H1 (cell line): ENCODE results near the gene CCDC110. TPM values are rescaled to one million over a fixed set of nuclear protein-coding genes. Genes with fewer than 3 reads are reported as not detected.

ENCODE experiments used
- CTCF ChIA-PET: fragments of 300-600 bp; sonication (Branson Sonifier 250); formaldehyde crosslinking; loops from one replicate; lab custom pipeline; 2021; ENCODE audit not compliant: partially characterized antibody; lab: Charles Lee
- POLR2A ChIA-PET: fragments of 300-600 bp; sonication (Branson Sonifier 250); formaldehyde crosslinking; loops from one replicate; lab custom pipeline; 2021; ENCODE audit warnings: inconsistent platforms; ENCODE audit not compliant: partially characterized antibody; lab: Charles Lee
- DNase-seq, 2 experiments: peaks; one replicate each; pipeline versions ENCODE4 v3.0.0 to v3.0.0-alpha.2; 2010 to 2022; ENCODE audit warnings: low spot score in 2 of 2, low read depth in 1 of 2, mixed read lengths in 1 of 2
- FAIRE-seq: peaks from 2 replicates; lab custom pipeline; 2011; peaks lifted over from hg19 to GRCh38; lab: Jason Lieb, UNC
- H2AFZ ChIP-seq: 2 replicates; pipeline ENCODE4 v1.8.1; 2012; ENCODE audit warnings: low read length, inconsistent platforms
- H2AK5ac ChIP-seq: 2 replicates; pipeline ENCODE4 v1.6.1; 2013; ENCODE audit warnings: low read depth, low read length
- H2BK120ac ChIP-seq: replicated peaks from 2 replicates; pipeline ENCODE3; 2013; ENCODE audit warnings: low read depth, low read length, inconsistent platforms
- H2BK12ac ChIP-seq: 2 replicates; pipeline ENCODE4 v1.6.1; 2013; ENCODE audit warnings: low read depth, low read length
- H2BK15ac ChIP-seq: 2 replicates; pipeline ENCODE4 v1.6.1; 2013; ENCODE audit warnings: low read length
- H2BK20ac ChIP-seq: 2 replicates; pipeline ENCODE4 v1.6.1; 2013; ENCODE audit warnings: low read length
- H2BK5ac ChIP-seq: 2 replicates; pipeline ENCODE4 v1.6.1; 2013; ENCODE audit warnings: low read depth, low read length
- H3K14ac ChIP-seq: 2 replicates; pipeline ENCODE4 v1.6.1; 2013; ENCODE audit warnings: inconsistent platforms; ENCODE audit not compliant: insufficient read length
- H3K18ac ChIP-seq: 2 replicates; pipeline ENCODE4 v1.6.1; 2013; ENCODE audit warnings: low read length; ENCODE audit errors: extremely low read depth
- H3K23ac ChIP-seq: 2 replicates; pipeline ENCODE4 v1.6.1; 2013; ENCODE audit warnings: inconsistent platforms; ENCODE audit not compliant: insufficient read length
- H3K23me2 ChIP-seq: 2 replicates; pipeline ENCODE4 v1.6.1; 2013; ENCODE audit warnings: low read depth, low read length
- H3K27ac ChIP-seq: 2 replicates; pipeline ENCODE4 v1.6.1; 2011; ENCODE audit warnings: low read depth, low read length, inconsistent platforms
- H3K27me3 ChIP-seq, 4 experiments: replicated peaks in 1 of 4; 1 replicate in 1 of 4; 2 replicates in 3 of 4; pipeline versions ENCODE4 v1.6.1 to v1.8.1; 2011 to 2013; ENCODE audit warnings: low read length in 3 of 4, mild to moderate bottlenecking in 3 of 4, inconsistent platforms in 2 of 4, mixed read lengths in 2 of 4, moderate library complexity in 1 of 4; ENCODE audit not compliant: control insufficient read depth in 3 of 4, insufficient read depth in 3 of 4; ENCODE audit errors: extremely low read depth in 1 of 4
- H3K36me3 ChIP-seq, 4 experiments: 2 replicates each; pipeline versions ENCODE4 v1.6.1 to v1.8.1; 2011 to 2013; ENCODE audit warnings: mild to moderate bottlenecking in 4 of 4, low read length in 3 of 4, moderate library complexity in 2 of 4, control low read depth in 1 of 4, inconsistent platforms in 1 of 4; ENCODE audit not compliant: insufficient read depth in 4 of 4, control insufficient read depth in 2 of 4
- H3K4ac ChIP-seq: replicated peaks from 2 replicates; pipeline ENCODE3; 2013; ENCODE audit warnings: low read length, low read depth, mixed read lengths, inconsistent platforms; ENCODE audit not compliant: insufficient read length
- H3K4me1 ChIP-seq, 4 experiments: replicated peaks in 1 of 4; 1 replicate in 1 of 4; 2 replicates in 3 of 4; pipeline versions ENCODE4 v1.6.1 to v1.8.1; 2011 to 2013; ENCODE audit warnings: low read length in 3 of 4, inconsistent platforms in 2 of 4, mixed read lengths in 1 of 4; ENCODE audit not compliant: insufficient read depth in 4 of 4, control insufficient read depth in 3 of 4
- H3K4me2 ChIP-seq, 2 experiments: 2 replicates each; pipeline versions ENCODE4 v1.6.1 to v1.8.1; 2011 to 2013; ENCODE audit warnings: low read depth in 2 of 2, low read length in 2 of 2, control low read depth in 1 of 2, inconsistent platforms in 1 of 2, mild to moderate bottlenecking in 1 of 2; ENCODE audit not compliant: insufficient read depth in 1 of 2
- H3K4me3 ChIP-seq, 4 experiments: fragments of 200-600, 300-600 bp in 1 of 4; sonication (generic), shearing (Covaris generic), sonication (Bioruptor Twin) in 1 of 4; 2 replicates each; pipeline versions ENCODE4 v1.5.1 to v1.8.1; 2011 to 2016; ENCODE audit warnings: low read length in 4 of 4, low read depth in 3 of 4, control low read depth in 2 of 4, inconsistent platforms in 2 of 4, mild to moderate bottlenecking in 2 of 4, mixed read lengths in 1 of 4, moderate library complexity in 1 of 4; ENCODE audit not compliant: insufficient read depth in 2 of 4; ENCODE audit errors: extremely low read depth in 1 of 4
- H3K56ac ChIP-seq: replicated peaks from 2 replicates; pipeline ENCODE3; 2013; ENCODE audit warnings: low read depth, mild to moderate bottlenecking, mixed read lengths, low read length, inconsistent platforms; ENCODE audit not compliant: insufficient read length
- H3K79me1 ChIP-seq: 2 replicates; pipeline ENCODE4 v1.6.1; 2013; ENCODE audit warnings: low read depth, low read length, control low read depth
- H3K79me2 ChIP-seq, 2 experiments: 2 replicates each; pipeline versions ENCODE4 v1.6.1 to v1.8.1; 2012 to 2013; ENCODE audit warnings: low read length in 2 of 2, mild to moderate bottlenecking in 2 of 2, inconsistent platforms in 1 of 2; ENCODE audit not compliant: insufficient read depth in 2 of 2, control insufficient read depth in 1 of 2
- H3K9ac ChIP-seq, 4 experiments: replicated peaks in 1 of 4; 1 replicate in 1 of 4; 2 replicates in 3 of 4; pipeline versions ENCODE4 v1.6.1 to v1.8.1; 2011 to 2013; ENCODE audit warnings: low read depth in 3 of 4, low read length in 3 of 4, control low read depth in 2 of 4, mild to moderate bottlenecking in 2 of 4, moderate library complexity in 2 of 4, inconsistent platforms in 1 of 4; ENCODE audit errors: extremely low read depth in 1 of 4
- H3K9me3 ChIP-seq, 2 experiments: 2 replicates each; pipeline versions ENCODE4 v1.6.1 to v1.8.1; 2012 to 2013; ENCODE audit warnings: mild to moderate bottlenecking in 2 of 2, moderate library complexity in 2 of 2, control low read depth in 1 of 2, inconsistent platforms in 1 of 2, low read depth in 1 of 2, low read length in 1 of 2, mixed read lengths in 1 of 2; ENCODE audit not compliant: insufficient read depth in 2 of 2
- H4K20me1 ChIP-seq, 2 experiments: replicated peaks in 1 of 2; 2 replicates each; pipeline versions ENCODE3 to v1.8.1; 2011 to 2013; ENCODE audit warnings: inconsistent platforms in 2 of 2, low read length in 2 of 2, mild to moderate bottlenecking in 1 of 2; ENCODE audit not compliant: insufficient read depth in 2 of 2, control insufficient read depth in 1 of 2
- H4K5ac ChIP-seq: 2 replicates; pipeline ENCODE4 v1.6.1; 2013; ENCODE audit warnings: low read length, low read depth, mixed read lengths, inconsistent platforms; ENCODE audit not compliant: insufficient read length
- H4K8ac ChIP-seq: 2 replicates; pipeline ENCODE4 v1.8.0; 2013; ENCODE audit warnings: mild to moderate bottlenecking, moderate library complexity, low read length, inconsistent platforms; ENCODE audit not compliant: insufficient read depth; ENCODE audit errors: extremely low read depth
- H4K91ac ChIP-seq: replicated peaks from 2 replicates; pipeline ENCODE3; 2013; ENCODE audit warnings: low read length, mixed read lengths, inconsistent platforms; ENCODE audit not compliant: insufficient read length
- ASH2L ChIP-seq: fragments of 200-600, 300-600 bp; sonication (generic); IDR thresholded peaks from one replicate; pipeline ENCODE4 v1.7.1; 2017; ENCODE audit warnings: low read length
- CTCF ChIP-seq, 3 experiments: IDR thresholded peaks; 1 replicate in 2 of 3; 2 replicates in 1 of 3; pipeline versions ENCODE4 v1.5.1 to v1.6.1; 2011; ENCODE audit warnings: low read length in 3 of 3, mild to moderate bottlenecking in 3 of 3, inconsistent platforms in 2 of 3, low read depth in 1 of 3, moderate library complexity in 1 of 3; ENCODE audit not compliant: insufficient read depth in 1 of 3; ENCODE audit errors: control extremely low read depth in 1 of 3
- GTF2F1 ChIP-seq: IDR thresholded peaks from 2 replicates; pipeline ENCODE4 v1.6.1; 2012; ENCODE audit warnings: low read depth, low read length, improper control_type of control experiment, borderline replicate concordance
- HDAC2 ChIP-seq, 2 experiments: fragments of 300-600 bp in 1 of 2; sonication (generic) in 1 of 2; IDR thresholded peaks; 2 replicates each; pipeline ENCODE4 v1.6.1; 2011 to 2012; ENCODE audit warnings: low read depth in 2 of 2, low read length in 2 of 2, mild to moderate bottlenecking in 2 of 2, moderate library complexity in 2 of 2, borderline replicate concordance in 1 of 2, inconsistent platforms in 1 of 2
- MAX ChIP-seq: IDR thresholded peaks from 2 replicates; pipeline ENCODE4 v1.6.1; 2012; ENCODE audit warnings: inconsistent platforms
- POLR2A ChIP-seq, 2 experiments: IDR thresholded peaks; 1 replicate in 1 of 2; 2 replicates in 1 of 2; pipeline ENCODE4 v1.6.1; 2011; ENCODE audit warnings: low read depth in 2 of 2, low read length in 2 of 2, mild to moderate bottlenecking in 2 of 2; ENCODE audit errors: control extremely low read depth in 1 of 2
- POLR2AphosphoS5 ChIP-seq: IDR thresholded peaks from 2 replicates; pipeline ENCODE4 v1.6.1; 2011; ENCODE audit warnings: low read depth, low read length
- TAF1 ChIP-seq: IDR thresholded peaks from 2 replicates; pipeline ENCODE4 v1.6.1; 2011; ENCODE audit warnings: mild to moderate bottlenecking, low read depth, low read length
- WGBS, 2 experiments: shearing (Covaris generic) in 1 of 2; methylation state at CpG; one replicate each; pipeline versions ENCODE4 v1.1.6 to v1.1.7; 2013 to 2015; ENCODE audit warnings: low lambda C conversion rate in 2 of 2, mixed read lengths in 2 of 2, inconsistent platforms in 1 of 2, low coverage in 1 of 2, missing lambda C conversion rate in 1 of 2; ENCODE audit not compliant: insufficient replicate concordance in 2 of 2, insufficient coverage in 1 of 2, insufficient read length in 1 of 2; ENCODE audit errors: extremely low coverage in 1 of 2, missing lambda C conversion rate in 1 of 2; 5-methylcytosine and 5-hydroxymethylcytosine counted together
- polyA plus RNA-seq, 7 experiments: library from polyadenylated mRNA; depleted of rRNA in 3 of 7; stranded (reverse) in 5 of 7; unstranded in 2 of 7; fragments of >200 nt in 5 of 7; fragments of 200-250 nt in 2 of 7; gene quantifications; 1 replicate in 5 of 7; 2 replicates in 1 of 7; 4 replicates in 1 of 7; pipeline versions ENCODE4 v1.2.1 to v1.2.3, GENCODE V29; 2011 to 2013; ENCODE audit warnings: missing spikeins in 2 of 7, mixed read lengths in 2 of 7
- total RNA-seq: library from RNA; stranded (reverse); fragmentation: NEBNext Ultra II Directional; extraction: Animal tissue kit (Norgen Biotek cat#: 25700); gene quantifications from 2 replicates; pipeline ENCODE4 v1.2.1, GENCODE V29; 2021

Gene CCDC110
- total and polyA plus RNA-seq, 2 of the 8 experiments (the other 6 are each of a cell fraction or from before 2014, with no cell fraction given): 0.33 to 3.1 TPM

- peak within 1 kb of the TSS; percentile 100 for H2BK5ac ChIP-seq
- no peak within 1 kb of the TSS for H2AK5ac ChIP-seq
- H3K27me3 ChIP-seq: no peaks in the 10 kb centered on the region
- H4K91ac ChIP-seq: peak within 1 kb of the TSS; percentile 98
- H3K79me1 ChIP-seq: no peaks in the 10 kb centered on the region
- POLR2A ChIA-PET: interaction anchor here (0.7 to 1.5 kb wide), 7 partner anchors 9 to 692 kb away, joined by 3 to 6 read pairs (median 3); partner anchors contain the start of genes ANKRD37 and CENPU
- CTCF ChIA-PET: interaction anchor here (0.6 to 3.3 kb wide), 11 partner anchors 21 to 1716 kb away, joined by 3 to 16 read pairs (median 4); partner anchors contain the start of genes ANKRD37, LRP2BP and SLC25A4
- H3K9me3 ChIP-seq: no peaks in the 10 kb centered on the region
- no peak within 1 kb of the TSS for H2BK15ac ChIP-seq
- peak within 1 kb of the TSS; percentile 100 for H2AFZ ChIP-seq
- H3K56ac ChIP-seq: peak within 1 kb of the TSS; percentile 93
- H3K27ac ChIP-seq: peak within 1 kb of the TSS; percentile 100
- H2BK20ac ChIP-seq: peak within 1 kb of the TSS; percentile 86; the same call in 1 of the 2 replicates
- no peak within 1 kb of the TSS for H3K4ac ChIP-seq
- peak within 1 kb of the TSS; percentile 85 to 98 (median 90) for H3K4me3 ChIP-seq
- H3K4me1 ChIP-seq: peaks cover 0 to 5% (median 2%) of the 10 kb centered on the region in 4 experiments; a peak in 3 of 7 replicates
- DNase-seq (peak; percentile 46 to 90), FAIRE-seq (peak; percentile 48)
- H3K23ac ChIP-seq: no peak within 1 kb of the TSS
- WGBS, 2 experiments: 1% methylated on average over 65 of the region's 66 CpGs; no CpG with 5 or more reads in 1 of the 2 experiments
- peaks cover 0 to 4% (median 3%) of the 10 kb centered on the region in 4 experiments; a peak in 2 of 8 replicates for H3K36me3 ChIP-seq
- peak within 1 kb of the TSS; percentile 64 to 100 (median 100) for H3K9ac ChIP-seq
- H4K5ac ChIP-seq: peak within 1 kb of the TSS; percentile 83
- H2BK12ac ChIP-seq: peak within 1 kb of the TSS; percentile 98; the same call in 1 of the 2 replicates
- H3K23me2 ChIP-seq: peaks cover 9% of the 10 kb centered on the region
- H2BK120ac ChIP-seq: peak within 1 kb of the TSS; percentile 98
- H3K4me2 ChIP-seq: peak within 1 kb of the TSS; percentile 84 to 85
- peaks cover 4 to 10% of the 10 kb centered on the region in 2 experiments; a peak in 2 of 4 replicates for H3K79me2 ChIP-seq
- peak within 1 kb of the TSS; percentile 98; the same call in 1 of the 2 replicates for H4K8ac ChIP-seq
- H4K20me1 ChIP-seq: no peaks in the 10 kb centered on the region
- no peak within 1 kb of the TSS for H3K14ac ChIP-seq
- peak within 1 kb of the TSS; percentile 85 for H3K18ac ChIP-seq
- TF ChIP-seq POLR2A (IDR thresholded peaks at IDR 0.05; ENCODE audit: control extremely low read depth in 1 of 2, low read depth in 2 of 2, low read length in 2 of 2) (peak in 1 of 2 experiments; percentile 43; a peak in 1 of 3 replicates), GTF2F1 (no peak), TAF1 (peak; percentile 61), MAX (peak; percentile 83), HDAC2 (IDR thresholded peaks at IDR 0.05; ENCODE audit: borderline replicate concordance in 1 of 2, low read depth in 2 of 2, low read length in 2 of 2) (peak in 1 of 2 experiments; percentile 91; a peak in 2 of 4 replicates), ASH2L (peak; percentile 91), POLR2AphosphoS5 (peak; percentile 77; the same call in 1 of the 2 replicates), CTCF (IDR thresholded peaks at IDR 0.05; ENCODE audit: control extremely low read depth in 1 of 3, insufficient read depth in 1 of 3, low read depth in 1 of 3, low read length in 3 of 3) (no peak)
Measured at GRCh38 chr4:185425647-185426352, 45.7 kb downstream of the CCDC110 start, which contains the start of gene UFSP2. UFSP2 (minus strand) TSS chr4:185425964; CDS start chr4:185425868, 96 bp downstream.
